HG03108 (cell line): ENCODE data around the gene AK8.

Experiments
- ATAC-seq: cut with Tn5 transposase; IDR thresholded peaks from one replicate; pipeline ENCODE4 v1.9.1; 2021; ENCODE audit warnings: moderate library complexity; ENCODE audit not compliant: unreplicated experiment

Gene AK8

GRCh38 chr9:132800038-132800648 lies 77.9 kb downstream of the AK8 start:
- no peak for ATAC-seq

- ATAC-seq, result no peak
Measured at GRCh38 chr9:132798817-132799790, 79.0 kb downstream of the AK8 start.

GRCh38 chr9:132797861-132798659 lies 80.0 kb downstream of the AK8 start:
- ATAC-seq, result no peak

- no peak for ATAC-seq
Measured at GRCh38 chr9:132795511-132796303, 82.4 kb downstream of the AK8 start.

DNA sequence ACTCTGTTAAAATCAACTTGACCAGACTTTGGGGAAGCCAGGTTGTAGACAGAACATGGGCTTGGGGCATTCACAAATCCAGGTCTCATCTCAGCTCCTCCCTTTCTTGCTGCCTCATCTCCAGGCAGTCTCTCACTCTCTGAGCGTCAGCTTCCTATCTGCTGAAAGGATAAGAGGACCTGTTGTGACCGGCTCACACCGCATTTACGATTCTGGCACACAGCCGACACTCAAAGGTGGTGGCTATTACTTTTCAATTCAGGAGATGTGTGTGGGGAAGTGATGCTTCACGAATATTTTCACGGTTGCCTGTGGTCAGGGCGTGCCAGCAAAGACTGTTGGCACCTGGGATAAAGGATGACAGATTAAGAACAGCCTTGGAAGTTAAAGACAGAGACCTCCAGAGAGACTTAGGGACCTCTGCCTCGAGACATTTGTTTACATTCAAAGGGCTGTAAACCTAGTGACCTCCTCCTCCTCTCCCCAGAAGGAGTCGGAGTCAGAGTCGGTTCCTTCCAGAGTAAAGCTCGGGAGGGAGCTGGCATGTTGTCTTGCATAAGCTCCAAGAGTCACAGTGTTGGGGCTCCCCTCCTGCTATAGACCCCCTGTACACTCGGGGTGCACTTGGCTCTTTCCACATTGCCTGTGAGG lies 83.2 kb downstream of the AK8 start:
- no peak for ATAC-seq

DNA sequence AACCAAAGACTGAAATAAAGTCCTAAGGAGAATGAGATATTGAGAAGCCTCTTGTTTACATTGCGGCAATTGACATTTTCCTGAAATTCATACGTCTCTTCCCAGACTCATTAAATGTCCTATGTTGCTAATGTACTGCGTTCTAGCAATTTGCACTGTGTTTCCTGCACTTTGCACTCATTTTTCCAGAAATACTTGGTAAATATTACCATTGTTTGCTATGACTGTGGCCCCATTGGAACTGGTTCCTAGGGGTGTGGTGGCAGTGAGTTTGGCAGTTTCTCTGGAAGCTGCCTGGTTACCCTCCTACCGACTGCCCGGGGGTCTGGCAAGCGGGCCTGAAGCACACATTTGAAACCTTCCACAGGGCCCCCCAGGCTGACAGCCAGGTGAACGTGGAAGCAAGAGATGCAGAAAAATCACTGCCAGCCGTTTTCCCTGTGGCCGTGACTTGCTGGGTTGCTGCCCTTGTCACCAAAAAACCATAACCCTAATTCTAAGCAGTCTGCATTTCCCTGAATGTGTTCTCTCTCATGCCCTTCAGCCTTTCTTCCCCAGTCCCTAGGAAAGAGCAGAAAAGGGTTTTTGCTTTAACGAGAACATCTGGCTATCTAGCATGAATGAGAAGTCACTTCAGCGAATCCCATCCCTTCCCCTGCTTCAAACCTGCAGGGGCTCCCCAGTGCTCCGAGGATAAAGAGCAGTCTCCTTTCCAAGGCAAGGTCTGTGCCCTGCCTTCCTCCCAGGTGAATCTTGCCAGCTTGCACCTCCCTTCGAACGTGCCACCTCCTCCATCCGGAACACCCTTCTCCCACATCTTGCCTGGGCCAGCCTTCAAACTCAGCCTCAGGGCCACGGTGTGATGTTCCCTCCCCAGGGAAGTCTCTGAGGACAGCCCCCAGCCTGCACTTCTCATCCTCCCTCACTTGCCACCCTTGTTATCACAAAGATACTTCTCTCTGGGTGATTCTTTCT lies 84.2 kb downstream of the AK8 start:
- ATAC-seq, result no peak

DNA sequence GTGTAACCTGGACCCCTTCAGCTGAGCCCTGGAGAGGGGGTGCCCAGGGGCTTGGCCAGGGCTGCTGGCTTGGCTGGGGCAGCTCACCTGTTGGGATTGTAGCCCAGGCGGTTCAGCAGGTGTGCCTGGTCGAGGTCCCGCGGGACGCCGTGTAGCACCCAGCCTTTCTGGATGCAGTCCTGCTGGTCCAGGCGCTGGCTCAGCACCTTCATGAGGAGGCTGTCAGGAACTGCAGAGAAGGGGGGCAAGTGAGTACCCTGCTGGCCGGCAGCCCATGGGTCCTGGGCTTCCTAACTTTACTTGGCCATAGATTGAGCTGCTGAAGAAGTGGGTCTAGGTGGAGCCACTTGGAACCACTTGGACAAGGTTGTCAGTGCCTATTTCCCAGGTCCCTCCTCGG lies 85.5 kb downstream of the AK8 start:
- no peak for ATAC-seq

DNA sequence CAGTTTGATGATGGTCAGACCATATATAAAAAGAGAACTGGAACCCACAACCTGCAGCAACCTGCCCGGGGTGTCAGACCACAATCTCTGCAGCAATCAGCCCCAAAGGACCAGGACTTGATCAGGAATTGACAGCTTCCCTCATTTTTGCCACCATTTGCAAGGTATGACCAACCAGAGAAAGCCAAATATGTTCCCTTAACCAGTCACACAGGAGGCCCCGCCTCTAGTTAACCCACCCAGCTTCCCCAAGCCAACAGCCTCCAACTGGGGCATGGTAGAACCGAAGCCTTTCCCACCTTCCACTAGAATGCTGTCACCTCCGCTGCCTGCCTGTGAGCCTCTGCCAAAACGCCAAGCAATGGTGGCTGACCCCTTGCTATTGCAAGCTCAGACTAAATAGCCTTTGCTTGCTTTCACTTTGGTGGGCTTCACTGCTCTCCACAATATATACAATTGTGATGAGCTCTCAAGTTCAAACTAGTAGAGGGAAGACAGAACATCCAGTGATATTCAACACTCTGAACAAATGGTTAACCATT lies 86.3 kb downstream of the AK8 start:
- ATAC-seq, result no peak

- ATAC-seq, result no peak
Measured at GRCh38 chr9:132789719-132790118, 88.4 kb downstream of the AK8 start.

- ATAC-seq, result no peak
Measured at GRCh38 chr9:132788378-132788777, 89.7 kb downstream of the AK8 start.

GRCh38 chr9:132787748-132788159 lies 90.3 kb downstream of the AK8 start:
- no peak for ATAC-seq

GRCh38 chr9:132784286-132784830 lies 93.7 kb downstream of the AK8 start:
- no peak for ATAC-seq

DNA sequence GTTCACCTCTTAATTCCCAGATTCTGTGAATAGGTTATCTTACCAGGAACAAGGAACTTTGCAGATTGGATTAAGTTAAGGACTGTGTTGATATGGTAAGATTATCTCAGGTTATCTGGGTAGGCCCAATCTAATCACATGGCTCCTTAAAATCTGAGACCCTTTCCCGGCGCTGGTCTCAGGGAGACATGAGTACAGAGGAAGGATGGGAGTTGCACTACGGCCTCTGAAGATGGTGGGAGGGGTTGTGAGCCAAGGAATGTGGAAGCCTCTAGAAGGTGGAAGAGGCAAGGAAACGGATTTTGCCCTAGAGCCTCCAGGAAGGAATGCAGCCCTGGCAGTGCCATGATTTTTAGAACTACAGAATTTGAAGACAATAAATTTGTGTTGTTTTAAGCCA lies 95.1 kb downstream of the AK8 start:
- no peak for ATAC-seq

- no peak for ATAC-seq
Measured at GRCh38 chr9:132782037-132782436, 96.0 kb downstream of the AK8 start.

DNA sequence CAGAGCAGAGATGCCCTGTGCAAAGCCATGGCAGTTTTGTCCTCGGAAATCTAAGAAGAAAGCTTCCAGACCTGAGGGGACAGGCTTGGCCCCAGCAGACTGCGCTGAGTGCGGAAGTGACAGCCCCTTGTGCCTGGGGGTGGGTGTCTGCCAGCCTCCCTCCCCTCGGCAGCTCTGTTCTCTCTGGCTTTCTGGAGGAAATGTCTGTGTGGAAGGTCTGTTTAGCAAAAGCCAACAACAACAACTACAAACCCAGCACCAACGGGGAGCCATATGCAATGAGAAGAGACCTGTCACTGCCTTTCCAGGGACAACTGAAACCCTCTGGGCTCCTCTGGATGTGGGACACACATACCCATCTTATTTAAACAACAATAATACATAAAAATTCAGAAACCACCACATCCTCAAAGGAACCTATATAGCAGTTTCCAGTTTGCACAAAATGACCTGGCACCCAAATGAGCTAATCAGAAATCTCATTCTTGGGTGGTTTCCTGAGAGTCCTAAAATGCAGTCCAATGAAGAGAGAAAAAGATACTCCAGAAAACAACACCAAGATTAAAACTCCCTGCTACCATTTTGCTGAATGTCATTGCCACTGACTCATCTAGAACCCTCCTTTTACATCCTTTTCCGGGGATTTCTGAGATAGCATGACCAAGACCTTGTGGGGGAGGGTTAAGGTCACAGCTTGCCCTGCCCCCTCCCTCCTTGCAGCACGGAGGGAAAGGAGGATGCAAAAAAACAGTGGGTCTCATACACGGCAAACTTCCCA lies 97.7 kb downstream of the AK8 start:
- no peak for ATAC-seq

DNA sequence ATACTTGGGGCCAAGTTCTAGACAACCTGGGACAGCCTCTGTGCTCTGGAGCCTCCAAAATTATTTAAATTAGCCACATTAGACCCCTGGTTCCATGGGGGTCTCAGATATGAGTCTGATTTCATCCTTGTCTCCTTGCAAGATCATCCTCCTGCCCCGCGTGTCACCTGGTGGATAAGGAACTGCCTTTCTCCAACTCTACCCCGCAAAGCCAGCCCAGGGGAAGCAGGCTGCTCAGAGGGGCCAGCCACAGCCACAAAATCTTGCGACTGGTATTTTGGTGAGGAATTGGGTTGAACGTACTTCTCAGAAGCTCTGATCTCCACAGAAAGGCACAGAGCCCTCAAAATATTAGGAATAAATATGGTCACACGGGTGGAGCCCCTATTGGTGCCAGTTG lies 101.2 kb downstream of the AK8 start:
- no peak for ATAC-seq

DNA sequence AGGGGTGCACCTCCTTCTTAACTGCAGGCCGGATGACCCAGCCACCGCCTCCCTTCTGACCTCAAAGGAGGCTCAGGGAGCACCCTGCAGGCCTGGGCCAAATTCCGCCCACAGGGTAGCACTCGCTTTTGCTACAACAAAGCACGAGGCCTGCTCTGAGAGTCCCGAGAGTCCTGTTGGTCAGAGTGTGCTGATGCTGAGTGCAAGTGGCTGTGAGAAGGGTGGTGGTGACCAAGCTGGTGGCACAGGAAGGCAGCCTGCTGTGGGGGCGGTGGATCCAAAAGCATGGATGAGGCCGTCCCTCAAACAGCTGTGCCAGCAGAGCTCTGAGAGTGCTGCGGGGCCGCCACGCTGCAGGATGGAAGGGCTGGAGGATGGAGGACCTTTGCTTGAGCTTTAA lies 101.8 kb downstream of the AK8 start:
- no peak for ATAC-seq

GRCh38 chr9:132775720-132776119 lies 102.4 kb downstream of the AK8 start:
- no peak for ATAC-seq
